Muscle layer of duodenum (tissue), 2 donors: Measurements from ENCODE around the gene NPM3.

Experiments used
- H3K27ac ChIP-seq: one replicate; pipeline ENCODE4 v1.7.0; 2013; ENCODE audit warnings: mild to moderate bottlenecking, low read length
- H3K27me3 ChIP-seq: one replicate; pipeline ENCODE4 v1.7.0; 2013; ENCODE audit warnings: low read depth, mild to moderate bottlenecking, control low read depth, low read length
- H3K36me3 ChIP-seq, 2 donors: one replicate each; pipeline ENCODE4 v1.7.0; 2013; ENCODE audit warnings: low read length in 2 of 2, control low read depth in 1 of 2, mild to moderate bottlenecking in 1 of 2; ENCODE audit not compliant: insufficient read depth in 2 of 2, control insufficient read depth in 1 of 2
- H3K4me1 ChIP-seq, 2 donors: one replicate each; pipeline ENCODE4 v1.7.0; 2013; ENCODE audit warnings: low read length in 2 of 2, mild to moderate bottlenecking in 2 of 2, control low read depth in 1 of 2, moderate library complexity in 1 of 2; ENCODE audit not compliant: insufficient read depth in 2 of 2, control insufficient read depth in 1 of 2
- H3K4me3 ChIP-seq, 2 donors: one replicate each; pipeline ENCODE4 v1.7.0; 2013; ENCODE audit warnings: low read length in 2 of 2, low read depth in 1 of 2, mild to moderate bottlenecking in 1 of 2
- H3K9me3 ChIP-seq, 2 donors: one replicate each; pipeline ENCODE4 v1.7.0; 2013; ENCODE audit warnings: low read length in 2 of 2, control low read depth in 1 of 2, mild to moderate bottlenecking in 1 of 2; ENCODE audit not compliant: control insufficient read depth in 1 of 2
- donor health status: healthy.

Gene NPM3

DNA sequence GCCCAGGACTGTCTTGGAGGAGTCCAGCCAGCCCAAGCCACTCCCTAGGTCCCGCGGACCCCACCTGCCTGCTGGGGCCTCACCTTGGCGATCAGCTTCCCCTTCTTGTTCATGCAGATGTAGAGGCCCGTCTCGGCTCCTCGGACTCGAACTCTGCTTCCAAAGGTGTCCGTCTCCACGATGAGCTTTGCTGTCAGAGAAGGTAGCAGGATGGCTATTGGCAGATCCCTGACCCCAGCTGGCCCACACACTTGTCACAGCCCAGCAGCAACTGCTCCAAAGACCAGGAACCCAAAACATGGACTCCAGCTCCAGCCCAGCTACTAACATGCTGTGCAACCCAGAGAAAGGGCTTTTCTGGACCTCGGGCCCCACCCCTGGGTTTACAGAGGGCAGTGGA lies 11.9 kb downstream of the NPM3 start:
- H3K27me3 ChIP-seq, result peaks cover 64% of the 10 kb centered on the region
- H3K4me3 ChIP-seq, result no peak overlapping the region
- no peaks in the 10 kb centered on the region for H3K36me3 ChIP-seq
- H3K9me3 ChIP-seq, result no peaks in the 10 kb centered on the region
- peaks cover 0 to 9% of the 10 kb centered on the region in 2 donors for H3K4me1 ChIP-seq
- H3K27ac ChIP-seq, result no peak overlapping the region

DNA sequence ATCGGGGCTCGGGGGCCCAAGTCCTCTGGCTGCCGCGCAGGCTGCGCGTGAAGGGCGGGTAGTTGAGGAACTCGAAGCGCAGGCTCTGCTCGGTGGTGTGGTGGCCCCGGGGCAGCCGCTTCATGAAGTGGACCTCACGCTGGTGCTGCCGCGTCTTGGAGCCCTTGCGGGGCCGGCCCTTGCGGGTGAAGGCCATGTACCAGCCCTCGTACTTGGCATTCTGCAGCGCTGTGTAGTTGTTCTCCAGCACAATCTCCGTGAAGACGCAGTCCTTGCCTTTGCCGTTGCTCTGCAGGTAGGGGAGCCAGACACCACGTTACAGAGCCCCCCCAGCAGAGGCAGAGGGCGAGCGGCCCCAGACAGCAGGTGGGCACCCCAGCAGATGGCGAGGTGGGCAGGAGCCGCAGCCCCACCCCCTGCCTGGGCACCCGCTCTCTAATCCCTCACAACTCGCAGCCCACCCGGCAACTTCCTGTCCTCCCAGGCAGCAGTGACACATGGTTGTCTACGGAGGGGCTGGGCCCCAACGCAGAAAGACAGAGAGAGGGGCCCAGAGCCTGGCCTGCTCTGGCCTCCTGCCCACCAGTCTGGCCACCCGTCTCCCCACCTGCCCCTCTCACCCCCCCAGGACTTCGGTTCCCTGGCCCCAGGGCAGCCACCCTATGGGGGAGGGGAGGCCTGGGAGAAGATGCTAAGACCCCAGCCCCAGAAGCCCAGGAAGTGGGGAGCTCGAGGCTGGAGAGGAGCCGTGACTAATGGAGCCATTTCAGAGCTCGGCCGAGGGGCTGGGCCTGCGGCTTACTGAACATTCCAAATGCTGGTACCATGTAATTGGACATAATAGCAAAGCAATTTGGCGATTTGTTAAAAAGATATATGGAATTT lies 12.7 kb downstream of the NPM3 start:
- H3K9me3 ChIP-seq, result no peaks in the 10 kb centered on the region
- no peak overlapping the region for H3K27ac ChIP-seq
- peaks cover 63% of the 10 kb centered on the region for H3K27me3 ChIP-seq
- no peak overlapping the region for H3K4me3 ChIP-seq
- no peaks in the 10 kb centered on the region for H3K36me3 ChIP-seq
- H3K4me1 ChIP-seq, result peaks cover 0 to 9% of the 10 kb centered on the region in 2 donors

DNA sequence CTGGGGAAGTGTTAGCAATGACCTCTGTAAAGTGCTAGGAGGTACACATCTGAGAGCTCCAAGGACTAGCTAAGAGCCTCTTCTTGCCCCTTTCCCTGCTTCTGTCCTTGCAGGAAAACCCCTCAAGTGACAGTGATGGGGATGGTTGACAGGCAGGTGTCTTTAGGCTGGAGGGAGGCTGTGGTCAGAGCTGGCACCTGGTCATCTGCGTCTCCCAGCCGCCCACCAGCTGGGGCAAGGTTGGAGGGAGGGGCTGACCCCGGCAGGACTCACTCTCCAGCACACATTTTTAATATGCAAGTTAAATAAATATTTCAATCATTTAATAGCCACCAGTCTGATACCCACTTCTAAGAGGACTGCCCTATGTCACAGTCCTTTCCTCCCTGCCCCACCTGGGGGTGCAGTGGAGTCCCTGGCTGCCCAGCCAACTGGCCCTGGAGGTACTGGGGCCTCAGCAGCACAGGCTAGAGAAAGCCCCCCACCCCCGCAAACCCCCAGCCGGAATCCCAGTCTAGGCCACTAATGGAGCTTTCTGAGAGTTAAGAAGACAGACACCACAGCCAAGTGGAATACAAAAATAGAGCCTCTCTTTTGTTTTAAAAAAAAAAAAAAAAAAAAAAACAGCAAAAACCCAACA lies 13.6 kb downstream of the NPM3 start:
- H3K27me3 ChIP-seq, result peaks cover 55% of the 10 kb centered on the region
- no peak overlapping the region for H3K27ac ChIP-seq
- H3K9me3 ChIP-seq, result no peaks in the 10 kb centered on the region
- no peak overlapping the region for H3K4me3 ChIP-seq
- H3K36me3 ChIP-seq, result no peaks in the 10 kb centered on the region
- no peaks in the 10 kb centered on the region for H3K4me1 ChIP-seq

DNA sequence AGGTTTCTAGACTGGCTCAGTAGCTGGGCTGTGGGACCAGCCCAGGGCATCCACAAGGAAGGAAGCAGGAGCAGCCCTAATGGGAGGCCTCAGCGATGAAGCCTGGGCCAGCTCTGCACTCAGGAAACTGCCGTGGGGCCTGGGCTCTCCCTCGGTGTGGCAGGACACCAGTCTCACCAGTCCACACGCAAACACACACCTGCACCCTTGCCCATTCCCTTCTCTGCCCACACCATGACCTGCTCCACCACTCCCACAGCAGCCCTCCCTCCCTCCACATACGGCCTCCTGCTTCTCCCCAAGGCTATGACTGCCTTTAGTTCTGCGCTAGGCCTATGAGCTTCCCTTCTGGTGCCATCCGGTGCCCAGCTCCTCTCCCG lies 14.5 kb downstream of the NPM3 start:
- no peak overlapping the region for H3K27ac ChIP-seq
- H3K36me3 ChIP-seq, result no peaks in the 10 kb centered on the region
- H3K9me3 ChIP-seq, result no peaks in the 10 kb centered on the region
- H3K27me3 ChIP-seq, result peaks cover 46% of the 10 kb centered on the region
- no peaks in the 10 kb centered on the region for H3K4me1 ChIP-seq
- no peak overlapping the region for H3K4me3 ChIP-seq

DNA sequence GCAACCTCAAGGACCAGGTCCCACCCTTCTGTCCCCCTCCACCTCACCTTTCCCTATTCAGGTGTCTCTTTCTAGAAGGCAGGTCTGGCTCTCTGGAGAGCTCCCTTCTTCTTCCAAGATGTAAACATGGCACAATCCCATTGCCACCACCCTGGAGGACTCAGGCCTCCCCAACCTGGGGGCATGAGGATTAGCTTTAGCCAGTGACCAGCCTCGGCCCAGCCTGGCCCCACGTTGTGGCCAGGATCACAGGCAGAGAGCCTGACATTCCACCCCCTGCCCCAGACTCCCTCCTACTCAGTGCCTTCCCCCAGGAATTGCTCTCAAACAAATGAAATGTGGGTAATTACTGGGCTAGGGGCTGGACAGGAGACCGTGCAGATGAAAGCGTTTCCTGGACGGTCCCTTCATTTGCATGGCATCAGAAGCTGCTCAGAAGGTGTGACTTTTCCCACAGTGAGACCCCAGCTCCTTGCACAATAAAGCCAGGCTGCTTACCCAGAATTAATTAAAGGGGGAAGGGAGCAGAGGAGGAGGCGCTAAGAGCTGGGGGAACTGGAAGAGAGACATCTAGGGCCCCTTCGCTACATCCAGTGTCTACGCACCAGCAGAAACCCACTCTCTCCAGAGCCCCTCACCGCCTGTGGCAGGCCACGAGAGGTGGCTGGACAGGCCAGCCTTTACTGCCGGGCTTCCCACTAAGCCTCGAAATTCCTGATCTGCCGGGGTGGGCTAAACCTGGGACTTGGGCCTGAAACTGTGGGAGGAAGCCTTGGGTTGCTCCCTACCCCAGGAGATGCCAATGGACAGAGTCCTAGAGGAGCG lies 15.1 kb downstream of the NPM3 start:
- H3K4me3 ChIP-seq, result no peak overlapping the region
- H3K27me3 ChIP-seq, result peaks cover 41% of the 10 kb centered on the region
- H3K27ac ChIP-seq, result no peak overlapping the region
- no peaks in the 10 kb centered on the region for H3K9me3 ChIP-seq
- H3K4me1 ChIP-seq, result no peaks in the 10 kb centered on the region
- no peaks in the 10 kb centered on the region for H3K36me3 ChIP-seq

DNA sequence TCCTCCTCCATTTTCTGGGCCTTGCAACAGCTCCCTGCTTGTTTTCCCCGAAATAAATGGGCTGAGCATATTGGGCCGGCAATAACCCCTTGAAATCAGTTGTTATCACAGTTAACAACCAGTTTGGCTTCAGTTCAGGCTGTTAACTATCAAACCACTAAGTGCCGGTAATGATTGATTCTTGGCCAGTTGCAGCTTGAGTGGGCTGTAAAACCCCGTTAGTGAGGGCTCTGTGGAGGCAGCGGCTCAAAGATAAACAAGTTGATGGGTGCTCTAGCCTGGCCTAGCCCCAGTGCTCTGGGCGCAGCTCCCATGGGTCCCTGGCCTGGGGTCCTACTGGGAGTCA lies 15.7 kb downstream of the NPM3 start:
- H3K4me1 ChIP-seq, result no peaks in the 10 kb centered on the region
- H3K27me3 ChIP-seq, result peaks cover 35% of the 10 kb centered on the region
- no peak overlapping the region for H3K4me3 ChIP-seq
- no peak overlapping the region for H3K27ac ChIP-seq
- H3K9me3 ChIP-seq, result no peaks in the 10 kb centered on the region
- H3K36me3 ChIP-seq, result no peaks in the 10 kb centered on the region

DNA sequence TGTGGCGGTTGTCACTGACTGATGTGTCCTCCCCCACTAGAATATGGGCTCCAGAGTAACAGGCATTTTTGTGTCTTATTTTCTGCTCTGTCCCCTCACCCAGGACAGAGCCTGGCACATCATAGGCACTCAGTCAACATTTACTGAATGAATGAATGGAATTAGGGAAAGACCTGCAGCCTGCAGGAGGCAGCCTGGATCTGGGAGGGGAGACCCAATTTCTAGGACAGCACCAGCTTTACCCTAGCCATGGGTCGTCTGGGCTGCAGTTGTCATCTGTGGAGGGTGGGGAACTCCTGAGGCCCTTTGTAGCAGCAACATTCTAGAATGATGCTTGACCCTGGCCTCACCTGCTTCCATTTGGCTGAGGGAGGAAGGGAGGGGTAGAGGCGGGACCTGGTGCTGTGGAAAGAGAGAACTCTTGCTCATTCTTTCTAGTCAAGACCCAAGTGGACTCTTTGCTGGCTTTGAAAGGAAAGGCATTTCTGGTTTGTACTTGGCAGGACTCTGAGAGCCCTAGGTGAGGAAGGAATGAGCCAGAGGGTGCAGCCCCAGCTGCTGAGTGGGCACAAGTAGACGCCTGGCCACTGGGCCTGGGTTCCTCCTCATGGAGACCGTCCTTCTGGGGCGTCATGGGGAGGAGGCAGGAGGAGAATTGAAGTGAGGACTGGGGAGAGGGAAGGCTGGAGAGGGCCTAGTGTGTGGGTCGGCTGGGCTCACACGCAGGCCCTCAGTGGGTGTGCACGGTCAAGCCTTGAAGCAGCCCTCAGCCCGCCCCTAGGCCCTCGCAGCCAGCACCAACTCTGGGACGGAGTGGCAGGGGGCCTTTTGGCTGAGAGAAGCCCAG lies 16.3 kb downstream of the NPM3 start:
- Histone ChIP-seq H3K4me3 (no peak overlapping the region), H3K27ac (no peak overlapping the region), H3K36me3 (no peaks in the 10 kb centered on the region), H3K4me1 (no peaks in the 10 kb centered on the region), H3K9me3 (no peaks in the 10 kb centered on the region), H3K27me3 (peaks cover 29% of the 10 kb centered on the region)

DNA sequence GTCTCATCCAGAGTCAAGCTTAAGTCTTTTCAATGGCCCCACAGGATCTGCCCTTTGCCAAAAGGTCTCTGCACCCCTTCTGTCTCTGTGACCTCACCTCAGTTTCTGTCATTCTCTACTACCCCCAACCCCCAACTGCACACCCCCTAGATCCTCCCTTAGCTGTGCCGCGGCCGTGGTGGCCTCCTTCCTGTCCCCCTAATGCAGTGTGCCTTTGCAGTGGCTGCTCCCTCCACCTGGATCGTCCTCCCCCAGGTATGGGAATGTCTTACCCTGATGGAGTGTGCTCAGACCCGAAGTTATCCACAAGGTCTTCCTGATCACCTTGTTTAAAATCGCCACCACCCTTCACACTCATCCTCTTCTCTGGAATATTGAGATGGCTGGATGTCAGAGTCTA lies 16.9 kb downstream of the NPM3 start:
- Histone ChIP-seq H3K27ac (no peak overlapping the region), H3K9me3 (no peaks in the 10 kb centered on the region), H3K4me3 (no peak overlapping the region), H3K4me1 (no peaks in the 10 kb centered on the region), H3K27me3 (peaks cover 22% of the 10 kb centered on the region), H3K36me3 (no peaks in the 10 kb centered on the region)

DNA sequence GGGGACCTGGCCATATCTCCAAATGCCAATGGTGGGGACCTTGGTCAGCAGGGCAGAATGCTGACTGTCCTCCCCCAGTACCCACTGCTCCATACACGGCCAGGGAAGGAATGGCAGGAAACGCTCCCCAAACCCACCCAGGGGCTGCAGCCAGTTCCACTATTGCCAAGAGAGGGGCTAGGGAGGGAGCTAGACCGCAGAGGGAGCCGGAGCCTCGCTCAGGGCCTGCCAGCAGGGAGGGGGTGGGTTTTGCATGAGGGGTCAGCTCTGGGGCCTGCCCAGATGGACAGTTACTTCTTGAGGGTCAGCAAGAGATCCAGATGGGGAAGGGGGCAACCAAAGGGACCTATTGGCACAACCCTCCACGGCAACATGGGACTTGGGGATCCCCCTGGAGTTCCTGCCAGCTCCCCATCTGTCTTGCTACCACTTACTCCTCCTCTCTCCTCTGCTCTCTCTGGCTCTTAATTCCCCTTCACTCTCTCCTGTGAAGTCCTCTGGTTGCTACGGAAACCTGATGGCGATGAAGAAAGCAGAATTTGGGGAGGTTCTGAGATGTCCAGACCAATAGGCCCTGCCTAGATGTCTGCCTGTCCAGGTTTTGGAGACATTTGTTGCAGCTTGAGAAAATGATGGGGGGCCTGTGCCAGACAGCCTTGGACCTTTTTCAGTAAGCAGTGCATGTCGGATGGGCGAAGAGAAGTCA lies 20.0 kb downstream of the NPM3 start:
- no peak overlapping the region for H3K4me3 ChIP-seq
- no peaks in the 10 kb centered on the region for H3K9me3 ChIP-seq
- H3K4me1 ChIP-seq, result no peaks in the 10 kb centered on the region
- no peak overlapping the region for H3K27ac ChIP-seq
- peaks cover 6% of the 10 kb centered on the region for H3K27me3 ChIP-seq
- no peaks in the 10 kb centered on the region for H3K36me3 ChIP-seq

DNA sequence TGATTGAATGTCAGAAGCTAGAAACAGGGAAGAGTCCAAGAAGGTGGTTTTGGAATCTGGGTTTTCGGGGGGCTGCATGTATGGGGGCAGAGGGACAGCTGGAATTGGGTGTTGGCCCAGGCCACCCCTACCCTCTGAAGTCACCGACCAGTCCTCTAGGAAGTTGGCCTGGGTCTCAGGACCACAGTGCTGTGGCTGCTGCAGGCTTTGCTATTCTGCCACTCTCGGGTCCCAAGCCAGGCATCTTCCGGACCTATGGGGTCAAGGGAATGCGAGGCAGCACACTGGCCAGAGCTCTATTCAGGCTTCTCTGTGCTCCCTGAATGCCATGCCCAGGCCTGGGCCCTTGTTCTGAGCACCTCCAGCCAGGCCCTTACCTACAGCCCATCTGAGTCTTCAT lies 20.5 kb downstream of the NPM3 start:
- Histone ChIP-seq H3K4me3 (no peak overlapping the region), H3K4me1 (no peaks in the 10 kb centered on the region), H3K36me3 (no peaks in the 10 kb centered on the region), H3K27me3 (peaks cover 2% of the 10 kb centered on the region), H3K27ac (no peak overlapping the region), H3K9me3 (no peaks in the 10 kb centered on the region)
